H9 (cell line): ENCODE data around the gene KIAA0825. TPM values are rescaled to one million over a fixed set of nuclear protein-coding genes. Genes with fewer than 3 reads are reported as not detected.

Experiments used
- DNase-seq: peaks from one replicate; pipeline ENCODE4 v3.0.0-alpha.2; 2017
- H2AFZ ChIP-seq: one replicate; pipeline ENCODE4 v1.6.1; 2013; ENCODE audit warnings: mild to moderate bottlenecking, low read length, control low read depth, moderate library complexity
- H2AK5ac ChIP-seq: 2 replicates; pipeline ENCODE4 v1.6.1; 2013; ENCODE audit warnings: low read length, control low read depth, mixed read lengths; ENCODE audit not compliant: insufficient read length
- H2BK120ac ChIP-seq: one replicate; pipeline ENCODE4 v1.6.1; 2013; ENCODE audit warnings: low read depth, mild to moderate bottlenecking, low read length, control low read depth, inconsistent platforms; ENCODE audit not compliant: poor library complexity, severe bottlenecking
- H2BK12ac ChIP-seq: 2 replicates; pipeline ENCODE4 v1.6.1; 2013; ENCODE audit warnings: low read length, control low read depth, mixed read lengths, low read depth; ENCODE audit not compliant: insufficient read length
- H2BK15ac ChIP-seq: 2 replicates; pipeline ENCODE4 v1.6.1; 2013; ENCODE audit warnings: low read depth, low read length, control low read depth
- H2BK20ac ChIP-seq: one replicate; pipeline ENCODE4 v1.6.1; 2013; ENCODE audit warnings: low read depth, mild to moderate bottlenecking, low read length, control low read depth, inconsistent platforms; ENCODE audit not compliant: poor library complexity, severe bottlenecking
- H2BK5ac ChIP-seq: 2 replicates; pipeline ENCODE4 v1.6.1; 2013; ENCODE audit warnings: low read length, control low read depth, mixed read lengths; ENCODE audit not compliant: insufficient read length
- H3K14ac ChIP-seq: 2 replicates; pipeline ENCODE4 v1.6.1; 2013; ENCODE audit warnings: low read length, control low read depth; ENCODE audit not compliant: insufficient read depth
- H3K18ac ChIP-seq: 2 replicates; pipeline ENCODE4 v1.6.1; 2013; ENCODE audit warnings: low read depth, mild to moderate bottlenecking, mixed read lengths, low read length, control low read depth; ENCODE audit not compliant: insufficient read length
- H3K23ac ChIP-seq: 2 replicates; pipeline ENCODE4 v1.6.1; 2013; ENCODE audit warnings: low read length, control low read depth, mixed read lengths, low read depth; ENCODE audit not compliant: insufficient read length
- H3K23me2 ChIP-seq: 2 replicates; pipeline ENCODE4 v1.6.1; 2013; ENCODE audit warnings: low read depth, mild to moderate bottlenecking, mixed read lengths, low read length, control low read depth; ENCODE audit not compliant: insufficient read length, poor library complexity, severe bottlenecking
- H3K27ac ChIP-seq: 2 replicates; pipeline ENCODE4 v1.5.1; 2013; ENCODE audit warnings: low read length, control low read depth, mixed read lengths, low read depth; ENCODE audit not compliant: insufficient read length
- H3K27me3 ChIP-seq: 2 replicates; pipeline ENCODE4 v1.6.1; 2013; ENCODE audit warnings: low read length, control low read depth, inconsistent platforms; ENCODE audit not compliant: insufficient read depth
- H3K4ac ChIP-seq: 2 replicates; pipeline ENCODE4 v1.6.1; 2013; ENCODE audit warnings: low read depth, mild to moderate bottlenecking, control low read depth, inconsistent platforms, low read length, moderate library complexity
- H3K4me1 ChIP-seq: 2 replicates; pipeline ENCODE4 v1.6.1; 2013; ENCODE audit warnings: low read length, control low read depth, inconsistent platforms; ENCODE audit not compliant: insufficient read depth
- H3K4me2 ChIP-seq: 2 replicates; pipeline ENCODE4 v1.6.1; 2013; ENCODE audit warnings: low read length, control low read depth, mixed read lengths; ENCODE audit not compliant: insufficient read length, insufficient read depth
- H3K56ac ChIP-seq: 2 replicates; pipeline ENCODE4 v1.6.1; 2013; ENCODE audit warnings: low read depth, mild to moderate bottlenecking, mixed read lengths, low read length, control low read depth; ENCODE audit not compliant: insufficient read length
- H3K79me1 ChIP-seq: 2 replicates; pipeline ENCODE4 v1.6.1; 2013; ENCODE audit warnings: low read depth, mild to moderate bottlenecking, moderate library complexity, low read length, control low read depth, inconsistent platforms; ENCODE audit not compliant: insufficient read depth, poor library complexity, severe bottlenecking
- H3K79me2 ChIP-seq: 2 replicates; pipeline ENCODE4 v1.6.1; 2013; ENCODE audit warnings: low read length, control low read depth, inconsistent platforms; ENCODE audit not compliant: insufficient read depth
- H3K9ac ChIP-seq: 2 replicates; pipeline ENCODE4 v1.6.1; 2013; ENCODE audit warnings: low read length, control low read depth, mixed read lengths; ENCODE audit not compliant: insufficient read length; ENCODE audit errors: extremely low read depth
- H3K9me3 ChIP-seq: one replicate; pipeline ENCODE4 v1.6.1; 2013; ENCODE audit warnings: low read depth, low read length, inconsistent platforms; ENCODE audit not compliant: control insufficient read depth
- H3T11ph ChIP-seq: one replicate; pipeline ENCODE4 v1.6.1; 2013; ENCODE audit warnings: mild to moderate bottlenecking, low read length, control low read depth, inconsistent platforms
- H4K20me1 ChIP-seq: one replicate; pipeline ENCODE4 v1.6.1; 2013; ENCODE audit not compliant: control insufficient read depth, insufficient read length, insufficient read depth
- H4K5ac ChIP-seq: 2 replicates; pipeline ENCODE4 v1.6.1; 2013; ENCODE audit warnings: low read depth, mild to moderate bottlenecking, mixed read lengths, low read length, control low read depth; ENCODE audit not compliant: insufficient read length
- H4K8ac ChIP-seq: replicated peaks from 2 replicates; pipeline ENCODE4 v1.6.1; 2013; ENCODE audit warnings: low read length, control low read depth, mixed read lengths, low read depth; ENCODE audit not compliant: insufficient read length
- H4K91ac ChIP-seq: 2 replicates; pipeline ENCODE4 v1.6.1; 2013; ENCODE audit warnings: low read depth, mild to moderate bottlenecking, moderate library complexity, mixed read lengths, low read length, control low read depth; ENCODE audit not compliant: insufficient read length
- H3K27ac Mint-ChIP-seq, 3 experiments: 2 replicates in 2 of 3; 3 replicates in 1 of 3; pipeline ENCODE4 v1.8.0; 2020 to 2021; ENCODE audit warnings: mixed read lengths in 3 of 3, mild to moderate bottlenecking in 1 of 3, moderate library complexity in 1 of 3
- H3K27me3 Mint-ChIP-seq: 2 replicates; pipeline ENCODE4 v1.8.0; 2021; ENCODE audit warnings: low read depth, mild to moderate bottlenecking, moderate library complexity, mixed read lengths
- H3K36me3 Mint-ChIP-seq, 3 experiments: 2 replicates in 2 of 3; 3 replicates in 1 of 3; pipeline ENCODE4 v1.8.0; 2020 to 2021; ENCODE audit warnings: low read depth in 3 of 3, mixed read lengths in 3 of 3; ENCODE audit not compliant: insufficient read depth in 1 of 3
- H3K4me1 Mint-ChIP-seq, 2 experiments: 2 replicates each; pipeline ENCODE4 v1.8.0; 2020; ENCODE audit warnings: mixed read lengths in 2 of 2
- H3K4me3 Mint-ChIP-seq, 2 experiments: 2 replicates in 1 of 2; 3 replicates in 1 of 2; pipeline ENCODE4 v1.8.0; 2020 to 2021; ENCODE audit warnings: mild to moderate bottlenecking in 2 of 2, mixed read lengths in 2 of 2, moderate library complexity in 1 of 2
- H3K9me3 Mint-ChIP-seq, 2 experiments: 2 replicates in 1 of 2; 3 replicates in 1 of 2; pipeline ENCODE4 v1.8.0; 2020; ENCODE audit warnings: mild to moderate bottlenecking in 2 of 2, mixed read lengths in 2 of 2, moderate library complexity in 1 of 2
- CTCF ChIP-seq: fragments of 200-600 bp; sonication (generic); conservative IDR thresholded peaks from 3 replicates; pipeline ENCODE4 v1.8.0; 2021; ENCODE audit warnings: antibody characterized with exemption, mild to moderate bottlenecking
- total RNA-seq: library from RNA; stranded (reverse); gene quantifications from 2 replicates; pipeline ENCODE4 v1.2.1, GENCODE V29; 2021

The KIAA0825 gene
- total RNA-seq, 1 experiment from 2014 or later: 1.8 TPM

GRCh38 chr5:94180761-94181160 lies 437.6 kb downstream of the KIAA0825 start:
- Histone ChIP-seq H3K27me3 (no peaks in the 10 kb centered on the region), H4K8ac (no peak overlapping the region), H3T11ph (no peak overlapping the region), H2AK5ac (no peak overlapping the region), H3K4me2 (no peak overlapping the region), H2BK5ac (no peak overlapping the region), H4K91ac (no peak overlapping the region), H3K4me1 (peaks cover 6% of the 10 kb centered on the region; the same call in 1 of the 2 replicates), H3K14ac (no peak overlapping the region), H3K56ac (no peak overlapping the region), H3K23me2 (no peaks in the 10 kb centered on the region), H3K79me2 (no peaks in the 10 kb centered on the region), H3K4ac (no peak overlapping the region), H2AFZ (no peak overlapping the region), H3K23ac (no peak overlapping the region), H4K20me1 (no peaks in the 10 kb centered on the region), H3K27ac (no peak overlapping the region), H3K18ac (no peak overlapping the region), H3K9ac (no peak overlapping the region), H2BK120ac (no peak overlapping the region), H3K9me3 (no peaks in the 10 kb centered on the region), H2BK12ac (no peak overlapping the region), H3K79me1 (no peaks in the 10 kb centered on the region), H4K5ac (no peak overlapping the region), H2BK15ac (no peak overlapping the region), H2BK20ac (no peak overlapping the region)
- no peak for TF ChIP-seq CTCF
- Mint-ChIP-seq H3K4me3 (no peak overlapping the region), H3K9me3 (no peaks in the 10 kb centered on the region), H3K27ac (no peak overlapping the region), H3K36me3 (no peaks in the 10 kb centered on the region; a peak in 1 of 7 replicates), H3K27me3 (no peaks in the 10 kb centered on the region), H3K4me1 (peaks cover 44 to 48% of the 10 kb centered on the region in 2 experiments)
- DNase-seq: no peak
